KMS-11 (cell line): ENCODE results near the gene DTNB.

ENCODE experiments used
- H2AFZ ChIP-seq: fragments of 200-600 bp; sonication (generic); 2 replicates; pipeline ENCODE4 v1.6.1; 2016; ENCODE audit warnings: antibody characterized with exemption, mixed run types, low read depth
- H3K27ac ChIP-seq: fragments of 200-600 bp; sonication (generic); 2 replicates; pipeline ENCODE4 v1.6.1; 2016; ENCODE audit warnings: mild to moderate bottlenecking, mixed run types
- H3K27me3 ChIP-seq: fragments of 200-600 bp; sonication (generic); 2 replicates; pipeline ENCODE4 v1.6.1; 2017; ENCODE audit warnings: mild to moderate bottlenecking, low read depth, mixed run types, moderate library complexity; ENCODE audit not compliant: insufficient read depth
- H3K36me3 ChIP-seq: fragments of 200-600 bp; sonication (generic); 2 replicates; pipeline ENCODE4 v1.6.1; 2017; ENCODE audit warnings: mild to moderate bottlenecking, mixed run types; ENCODE audit not compliant: insufficient read depth
- H3K4me1 ChIP-seq: fragments of 200-600 bp; sonication (generic); 2 replicates; pipeline ENCODE4 v1.6.1; 2016; ENCODE audit warnings: mild to moderate bottlenecking, low read depth, mixed run types; ENCODE audit not compliant: poor library complexity, severe bottlenecking
- H3K4me2 ChIP-seq: fragments of 200-600 bp; sonication (generic); 2 replicates; pipeline ENCODE4 v1.7.0; 2016; ENCODE audit warnings: mild to moderate bottlenecking, mixed run types
- H3K4me3 ChIP-seq: fragments of 200-600 bp; sonication (generic); IDR thresholded peaks from 2 replicates; pipeline ENCODE4 v1.6.1; 2017; ENCODE audit warnings: low read depth, low read length, mixed read lengths; ENCODE audit not compliant: insufficient read depth
- H3K79me2 ChIP-seq: fragments of 200-600 bp; sonication (generic); 2 replicates; pipeline ENCODE4 v1.6.1; 2016; ENCODE audit warnings: low read depth, mixed run types; ENCODE audit not compliant: insufficient read depth
- H3K9ac ChIP-seq: fragments of 200-600 bp; sonication (generic); 2 replicates; pipeline ENCODE4 v1.6.1; 2016; ENCODE audit warnings: mild to moderate bottlenecking, mixed run types
- H4K20me1 ChIP-seq: fragments of 200-600 bp; sonication (generic); 2 replicates; pipeline ENCODE4 v1.6.1; 2016; ENCODE audit warnings: mild to moderate bottlenecking, mixed run types; ENCODE audit not compliant: insufficient read depth
- CTCF ChIP-seq: fragments of 200-600 bp; sonication (generic); conservative IDR thresholded peaks from 2 replicates; pipeline ENCODE4 v1.6.1; 2017; ENCODE audit warnings: low read depth, mild to moderate bottlenecking, antibody characterized with exemption, low read length, moderate library complexity, mixed read lengths

The DTNB gene

GRCh38 chr2:25342372-25343186, 330.8 kb downstream of the DTNB start:
- Histone ChIP-seq H3K36me3 (no peaks in the 10 kb centered on the region), H2AFZ (peak overlapping the region; percentile 73; the same call in 1 of the 2 replicates), H3K4me2 (peak overlapping the region; percentile 45; the same call in 1 of the 2 replicates)

DNA sequence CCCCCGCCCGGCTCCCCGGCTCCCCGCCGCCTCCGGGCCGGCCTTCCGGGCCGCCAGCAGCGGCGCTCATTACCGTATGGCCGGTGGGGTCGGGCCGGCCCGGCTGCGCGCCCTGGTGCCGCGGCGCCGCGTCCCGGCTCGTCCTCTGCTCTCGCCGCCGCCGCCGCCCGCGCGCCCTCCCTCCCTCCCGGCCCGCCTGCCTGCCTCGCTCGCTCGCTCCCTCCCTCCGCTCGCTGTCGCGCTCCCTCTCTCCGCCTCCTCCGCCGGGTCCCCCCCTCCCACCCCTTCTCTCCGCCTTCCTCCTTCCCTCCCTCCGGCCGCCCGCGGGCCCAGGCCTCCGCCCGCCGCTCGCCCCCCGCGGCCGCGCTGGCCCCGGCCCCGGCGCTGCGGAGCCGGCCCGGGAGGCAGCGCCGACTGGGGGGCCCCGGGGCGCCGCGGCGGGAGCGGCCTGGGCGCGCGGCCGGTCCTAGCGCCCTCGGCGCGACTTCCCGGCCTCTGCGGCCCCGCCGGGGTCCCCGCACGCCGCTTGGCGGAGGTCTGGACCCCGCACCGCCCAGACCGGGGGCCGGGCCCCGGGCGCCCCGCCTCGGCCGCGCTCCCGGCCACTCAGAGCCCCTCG, 331.5 kb downstream of the DTNB start, which contains the start of gene DNMT3A:
Gene DNMT3A (minus strand): TSS at position 173 of the 619 bp plus-strand sequence. CDS start 27,941 bp downstream, outside the sequence.
- Histone ChIP-seq H4K20me1 (no peaks in the 10 kb centered on the region), H3K4me1 (no peaks in the 10 kb centered on the region), H3K79me2 (no peaks in the 10 kb centered on the region), H2AFZ (peak within 1 kb of the TSS; percentile 73; the same call in 1 of the 2 replicates), H3K27ac (no peak within 1 kb of the TSS), H3K27me3 (peaks cover 3% of the 10 kb centered on the region; the same call in 1 of the 2 replicates), H3K4me3 (no peak within 1 kb of the TSS), H3K4me2 (peak within 1 kb of the TSS; percentile 45; the same call in 1 of the 2 replicates), H3K36me3 (no peaks in the 10 kb centered on the region), H3K9ac (no peak within 1 kb of the TSS)
- TF ChIP-seq CTCF = no peak

More at GRCh38 chr2:25342372-25343186, 330.8 kb downstream of the DTNB start:
- Histone ChIP-seq H3K79me2 (no peaks in the 10 kb centered on the region), H3K27ac (no peak overlapping the region), H3K4me3 (no peak overlapping the region), H4K20me1 (no peaks in the 10 kb centered on the region), H3K9ac (no peak overlapping the region), H3K27me3 (peaks cover 3% of the 10 kb centered on the region; the same call in 1 of the 2 replicates), H3K4me1 (no peaks in the 10 kb centered on the region)
- peak; percentile 77 for TF ChIP-seq CTCF

GRCh38 chr2:25341011-25341727, 332.2 kb downstream of the DTNB start:
- H3K4me1 ChIP-seq = no peaks in the 10 kb centered on the region
- no peak overlapping the region for H3K9ac ChIP-seq
- no peaks in the 10 kb centered on the region for H3K79me2 ChIP-seq
- no peak overlapping the region for H3K4me3 ChIP-seq
- H2AFZ ChIP-seq = no peak overlapping the region
- H3K27ac ChIP-seq = no peak overlapping the region
- no peak for TF ChIP-seq CTCF
- no peaks in the 10 kb centered on the region for H3K36me3 ChIP-seq
- H4K20me1 ChIP-seq = no peaks in the 10 kb centered on the region
- H3K27me3 ChIP-seq = peaks cover 3% of the 10 kb centered on the region; the same call in 1 of the 2 replicates
- no peak overlapping the region for H3K4me2 ChIP-seq

GRCh38 chr2:25340181-25340921, 333.0 kb downstream of the DTNB start:
- Histone ChIP-seq H3K4me3 (no peak overlapping the region), H3K4me1 (no peaks in the 10 kb centered on the region), H2AFZ (no peak overlapping the region), H3K79me2 (no peaks in the 10 kb centered on the region), H3K9ac (no peak overlapping the region), H3K4me2 (no peak overlapping the region), H3K27me3 (peaks cover 3% of the 10 kb centered on the region; the same call in 1 of the 2 replicates), H3K27ac (no peak overlapping the region), H3K36me3 (no peaks in the 10 kb centered on the region), H4K20me1 (no peaks in the 10 kb centered on the region)
- no peak for TF ChIP-seq CTCF
